HCT116 (cell line): ENCODE measurements around the gene GPC1. TPM values are rescaled to one million over a fixed set of nuclear protein-coding genes. Genes with fewer than 3 reads are reported as not detected.
A peak's percentile ranks its signal among the peaks of the same experiment; 100 is the strongest.

Experiments used
- ATAC-seq: fragments of 200-7000 bp; cut with Tn5 transposase; 2 replicates; pipeline ENCODE4 v1.9.1; 2020; ENCODE audit warnings: mild to moderate bottlenecking, moderate library complexity
- BruUV-seq: library from RNA; stranded (reverse); fragments of 400-500 nt; replicated peaks from 2 replicates; lab custom pipeline; 2021; lab: Mats Ljungman, UMichigan
- CTCF ChIA-PET: fragments of 300-600 bp; sonication (Branson Sonifier 250); formaldehyde crosslinking; loops from one replicate; lab custom pipeline; 2021; ENCODE audit warnings: antibody characterized with exemption; lab: Charles Lee
- POLR2A ChIA-PET: fragments of 300-600, 350-600 bp; sonication (Branson Sonifier 250); formaldehyde crosslinking; loops from one replicate; lab custom pipeline; 2021; ENCODE audit warnings: antibody characterized with exemption; lab: Charles Lee
- RAD21 ChIA-PET, 2 experiments: fragments of 300-600 bp; sonication (Branson Sonifier 250); formaldehyde crosslinking; loops; one replicate each; lab custom pipeline; 2023; ENCODE audit warnings: low total read pairs in 2 of 2; ENCODE audit not compliant: uncharacterized antibody in 2 of 2, unreplicated experiment in 2 of 2, low non-redundant PET in 1 of 2; lab: Charles Lee
- DNase-seq: peaks from one replicate; pipeline ENCODE4 v3.0.0-alpha.2; 2010; ENCODE audit warnings: low read depth, low spot score
- H2AFZ ChIP-seq: fragments of 200-600 bp; shearing (Covaris generic), sonication (generic); 2 replicates; pipeline ENCODE4 v1.6.1; 2017; ENCODE audit warnings: low read depth, mixed run types, mixed read lengths, antibody characterized with exemption, low read length; ENCODE audit not compliant: poor library complexity, severe bottlenecking
- H3K27ac ChIP-seq: 2 replicates; pipeline ENCODE4 v1.5.1; 2012; ENCODE audit warnings: low read depth, low read length
- H3K27me3 ChIP-seq: fragments of 200-600 bp; sonication (generic); 2 replicates; pipeline ENCODE4 v1.6.1; 2016; ENCODE audit warnings: mixed run types, low read length, mixed read lengths; ENCODE audit not compliant: insufficient read depth
- H3K36me3 ChIP-seq, 2 experiments: fragments of 200-500 bp in 1 of 2; fragments of 200-600 bp in 1 of 2; sonication (Bioruptor generic) in 1 of 2; sonication (generic) in 1 of 2; 2 replicates each; pipeline versions ENCODE4 v1.5.1 to v1.6.1; 2014 to 2016; ENCODE audit warnings: low read length in 2 of 2, inconsistent platforms in 1 of 2, mixed read lengths in 1 of 2, mixed run types in 1 of 2; ENCODE audit not compliant: insufficient read depth in 2 of 2, control insufficient read depth in 1 of 2
- H3K4me1 ChIP-seq, 2 experiments: fragments of 200-600 bp in 1 of 2; sonication (generic) in 1 of 2; 2 replicates each; pipeline versions ENCODE4 v1.5.1 to v1.6.1; 2012 to 2017; ENCODE audit warnings: low read length in 2 of 2, inconsistent platforms in 1 of 2, mild to moderate bottlenecking in 1 of 2, mixed read lengths in 1 of 2, mixed run types in 1 of 2, moderate library complexity in 1 of 2; ENCODE audit not compliant: insufficient read depth in 2 of 2, control insufficient read depth in 1 of 2
- H3K4me2 ChIP-seq: fragments of 200-600 bp; sonication (generic); 2 replicates; pipeline ENCODE4 v1.6.1; 2017; ENCODE audit warnings: mixed run types, low read length, mixed read lengths
- H3K4me3 ChIP-seq, 2 experiments: fragments of 200-600 bp in 1 of 2; sonication (generic) in 1 of 2; replicated peaks in 1 of 2; 2 replicates each; pipeline ENCODE4 v1.5.1; 2011 to 2016; ENCODE audit warnings: low read length in 2 of 2, control low read depth in 1 of 2, low read depth in 1 of 2, mild to moderate bottlenecking in 1 of 2, mixed read lengths in 1 of 2, mixed run types in 1 of 2
- H3K79me2 ChIP-seq: fragments of 200-600 bp; sonication (generic); 2 replicates; pipeline ENCODE4 v1.6.1; 2017; ENCODE audit warnings: mild to moderate bottlenecking, mixed run types, low read length, moderate library complexity, mixed read lengths; ENCODE audit not compliant: insufficient read depth
- H3K9ac ChIP-seq: fragments of 200-600 bp; sonication (generic); 2 replicates; pipeline ENCODE4 v1.6.1; 2016; ENCODE audit warnings: low read length, mixed read lengths
- H3K9me2 ChIP-seq: fragments of 200-600 bp; sonication (generic), shearing (Covaris generic); 2 replicates; pipeline ENCODE4 v1.6.1; 2017; ENCODE audit warnings: mixed run types, mild to moderate bottlenecking, moderate library complexity; ENCODE audit not compliant: insufficient read depth
- H3K9me3 ChIP-seq, 2 experiments: fragments of 200-500 bp in 1 of 2; fragments of 200-600 bp in 1 of 2; sonication (Bioruptor generic) in 1 of 2; sonication (generic) in 1 of 2; 2 replicates each; pipeline ENCODE4 v1.6.1; 2014 to 2017; ENCODE audit warnings: low read length in 2 of 2, mixed read lengths in 2 of 2, inconsistent platforms in 1 of 2, low read depth in 1 of 2, mild to moderate bottlenecking in 1 of 2, mixed run types in 1 of 2, moderate library complexity in 1 of 2; ENCODE audit not compliant: control insufficient read depth in 1 of 2, insufficient read depth in 1 of 2
- H4K20me1 ChIP-seq: fragments of 200-600 bp; sonication (generic), shearing (Covaris generic); 2 replicates; pipeline ENCODE4 v1.6.1; 2017; ENCODE audit warnings: mixed run types, mild to moderate bottlenecking, moderate library complexity; ENCODE audit not compliant: insufficient read depth
- CBX3 ChIP-seq: IDR thresholded peaks from 2 replicates; pipeline ENCODE4 v1.6.1; 2012; ENCODE audit warnings: low read depth
- CEBPB ChIP-seq: IDR thresholded peaks from 2 replicates; pipeline ENCODE4 v1.6.1; 2012; ENCODE audit warnings: low read depth
- EGR1 ChIP-seq: IDR thresholded peaks from 2 replicates; pipeline ENCODE4 v1.6.1; 2012; ENCODE audit warnings: low read depth
- ELF1 ChIP-seq: IDR thresholded peaks from 2 replicates; pipeline ENCODE4 v1.6.1; 2012; ENCODE audit warnings: low read depth, borderline replicate concordance
- EZH2 ChIP-seq: fragments of 200-600 bp; sonication (generic); IDR thresholded peaks from 2 replicates; pipeline ENCODE4 v1.6.1; 2017; ENCODE audit warnings: antibody characterized with exemption, mixed run types
- FOSL1 ChIP-seq: IDR thresholded peaks from 2 replicates; pipeline ENCODE4 v1.6.1; 2012; ENCODE audit warnings: low read depth
- JUND ChIP-seq: IDR thresholded peaks from 2 replicates; pipeline ENCODE4 v1.6.1; 2012
- POLR2AphosphoS5 ChIP-seq: IDR thresholded peaks from 2 replicates; pipeline ENCODE4 v1.6.1; 2011; ENCODE audit warnings: mild to moderate bottlenecking, low read depth, low read length, moderate library complexity
- RAD21 ChIP-seq: IDR thresholded peaks from 2 replicates; pipeline ENCODE4 v1.6.1; 2012; ENCODE audit warnings: low read depth, mild to moderate bottlenecking
- SIN3A ChIP-seq: IDR thresholded peaks from 2 replicates; pipeline ENCODE4 v1.6.1; 2012; ENCODE audit warnings: low read depth
- SP1 ChIP-seq: IDR thresholded peaks from 2 replicates; pipeline ENCODE4 v1.6.1; 2012; ENCODE audit warnings: low read depth
- TCF7L2 ChIP-seq: IDR thresholded peaks from 2 replicates; pipeline ENCODE4 v1.7.0; 2011; ENCODE audit warnings: borderline replicate concordance, inconsistent platforms; ENCODE audit not compliant: insufficient read depth, insufficient read length; ENCODE audit errors: extremely low read depth
- ZFX ChIP-seq: fragments of 450-650 bp; IDR thresholded peaks from 2 replicates; pipeline ENCODE4 v1.6.1; 2017
- ZNF274 ChIP-seq: fragments of 200-500 bp; sonication (Bioruptor generic); IDR thresholded peaks from 2 replicates; pipeline ENCODE4 v1.6.1; 2014; ENCODE audit warnings: mild to moderate bottlenecking, low read depth, low read length, inconsistent platforms
- intact Hi-C: fragments of 100-400 bp; cut with micrococcal nuclease; formaldehyde crosslinking; loops from 2 replicates; pipeline ENCODE4 v1.10.0; 2022
- total RNA-seq: library from RNA; stranded (reverse); gene quantifications from one replicate; pipeline ENCODE4 v1.2.1, GENCODE V29; 2021; ENCODE audit not compliant: unreplicated experiment
- TF ChIP-seq, protein P1 (sequence below): IDR thresholded peaks from 2 replicates; pipeline ENCODE4 v1.6.1; 2011; ENCODE audit warnings: mild to moderate bottlenecking, low read length, moderate library complexity; ENCODE audit not compliant: insufficient replicate concordance; ENCODE audit errors: extremely low read depth
- TF ChIP-seq, protein P2 (sequence below): IDR thresholded peaks from 2 replicates; pipeline ENCODE4 v1.6.1; 2012
- TF ChIP-seq, protein P3 (sequence below): IDR thresholded peaks from 2 replicates; pipeline ENCODE4 v1.6.1; 2012; ENCODE audit warnings: low read depth

GPC1 gene
- total RNA-seq, 1 experiment from 2014 or later: 79.1 TPM

DNA sequence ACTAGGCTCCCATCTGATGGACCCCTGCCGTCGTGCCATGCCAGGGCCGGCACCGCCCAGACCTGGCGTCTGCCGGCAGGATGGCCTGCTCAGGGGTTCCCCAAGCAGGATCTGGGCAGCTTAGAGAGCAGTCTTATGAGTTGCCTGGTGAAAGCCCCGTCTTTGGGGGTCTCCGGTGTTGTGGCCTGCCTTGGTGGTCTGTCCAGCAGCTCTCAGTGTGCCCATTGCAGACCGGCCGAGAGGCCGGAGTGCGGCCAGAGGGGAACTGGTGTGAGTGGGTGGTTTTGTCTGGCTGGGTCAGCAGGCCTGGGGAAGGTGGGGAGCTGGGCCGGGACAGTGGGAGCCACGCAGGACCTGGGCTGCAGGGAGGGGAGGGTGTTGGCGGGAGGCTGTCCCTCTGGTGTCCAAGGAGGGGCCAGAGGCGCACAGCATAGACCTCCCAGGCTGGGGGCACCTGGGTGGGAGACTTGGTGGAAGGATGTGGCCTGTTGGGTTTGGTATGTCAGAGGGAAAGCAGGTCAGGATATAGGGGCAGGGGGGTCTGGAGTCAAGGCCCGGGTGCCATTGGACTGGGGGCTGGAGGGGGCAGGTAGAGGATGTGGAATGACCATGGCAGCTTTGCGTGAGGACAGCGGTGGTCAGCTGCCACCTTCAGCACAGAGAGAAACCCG is 16.5 kb downstream of the GPC1 start:
- ATAC-seq (no peak), DNase-seq (no peak)
- H3K27me3 ChIP-seq: no peaks in the 10 kb centered on the region
- ChIA-PET POLR2A (no interaction called here), CTCF (interaction anchor here (0.7 kb wide), 1 partner anchor 219 kb away, joined by 3 read pairs; no protein-coding TSS in a partner anchor), RAD21 (no interaction called here)
- H3K27ac ChIP-seq: peak overlapping the region; percentile 45; the same call in 1 of the 2 replicates
- H3K4me3 ChIP-seq: peak overlapping the region; percentile 28 to 49
- H3K9me3 ChIP-seq: no peaks in the 10 kb centered on the region
- no peaks in the 10 kb centered on the region for H4K20me1 ChIP-seq
- BruUV-seq: no TSS peak
- intact Hi-C loops: loop anchor here (5.0 kb wide), 1 partner anchor 300 kb away; no protein-coding TSS in a partner anchor
- peak overlapping the region; percentile 46 for H3K9ac ChIP-seq
- peaks cover 29 to 44% of the 10 kb centered on the region in 2 experiments for H3K4me1 ChIP-seq
- H3K4me2 ChIP-seq: peak overlapping the region; percentile 75
- no peaks in the 10 kb centered on the region for H3K9me2 ChIP-seq
- H3K79me2 ChIP-seq: peaks cover 62% of the 10 kb centered on the region; the same call in 1 of the 2 replicates
- H2AFZ ChIP-seq: no peak overlapping the region
- no peaks in the 10 kb centered on the region for H3K36me3 ChIP-seq
- no peak for TF ChIP-seq RAD21
- TF ChIP-seq EZH2: no peak
- TF ChIP-seq FOSL1: no peak
- TF ChIP-seq CBX3: no peak
- TF ChIP-seq CEBPB: no peak
- TF ChIP-seq, protein P1, sequence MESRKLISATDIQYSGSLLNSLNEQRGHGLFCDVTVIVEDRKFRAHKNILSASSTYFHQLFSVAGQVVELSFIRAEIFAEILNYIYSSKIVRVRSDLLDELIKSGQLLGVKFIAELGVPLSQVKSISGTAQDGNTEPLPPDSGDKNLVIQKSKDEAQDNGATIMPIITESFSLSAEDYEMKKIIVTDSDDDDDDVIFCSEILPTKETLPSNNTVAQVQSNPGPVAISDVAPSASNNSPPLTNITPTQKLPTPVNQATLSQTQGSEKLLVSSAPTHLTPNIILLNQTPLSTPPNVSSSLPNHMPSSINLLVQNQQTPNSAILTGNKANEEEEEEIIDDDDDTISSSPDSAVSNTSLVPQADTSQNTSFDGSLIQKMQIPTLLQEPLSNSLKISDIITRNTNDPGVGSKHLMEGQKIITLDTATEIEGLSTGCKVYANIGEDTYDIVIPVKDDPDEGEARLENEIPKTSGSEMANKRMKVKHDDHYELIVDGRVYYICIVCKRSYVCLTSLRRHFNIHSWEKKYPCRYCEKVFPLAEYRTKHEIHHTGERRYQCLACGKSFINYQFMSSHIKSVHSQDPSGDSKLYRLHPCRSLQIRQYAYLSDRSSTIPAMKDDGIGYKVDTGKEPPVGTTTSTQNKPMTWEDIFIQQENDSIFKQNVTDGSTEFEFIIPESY: no peak
- no peak for TF ChIP-seq EGR1
- no peak for TF ChIP-seq TCF7L2
- no peak for TF ChIP-seq SIN3A
- no peak for TF ChIP-seq JUND
- TF ChIP-seq, protein P2, sequence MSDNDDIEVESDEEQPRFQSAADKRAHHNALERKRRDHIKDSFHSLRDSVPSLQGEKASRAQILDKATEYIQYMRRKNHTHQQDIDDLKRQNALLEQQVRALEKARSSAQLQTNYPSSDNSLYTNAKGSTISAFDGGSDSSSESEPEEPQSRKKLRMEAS: no peak
- TF ChIP-seq, protein P3, sequence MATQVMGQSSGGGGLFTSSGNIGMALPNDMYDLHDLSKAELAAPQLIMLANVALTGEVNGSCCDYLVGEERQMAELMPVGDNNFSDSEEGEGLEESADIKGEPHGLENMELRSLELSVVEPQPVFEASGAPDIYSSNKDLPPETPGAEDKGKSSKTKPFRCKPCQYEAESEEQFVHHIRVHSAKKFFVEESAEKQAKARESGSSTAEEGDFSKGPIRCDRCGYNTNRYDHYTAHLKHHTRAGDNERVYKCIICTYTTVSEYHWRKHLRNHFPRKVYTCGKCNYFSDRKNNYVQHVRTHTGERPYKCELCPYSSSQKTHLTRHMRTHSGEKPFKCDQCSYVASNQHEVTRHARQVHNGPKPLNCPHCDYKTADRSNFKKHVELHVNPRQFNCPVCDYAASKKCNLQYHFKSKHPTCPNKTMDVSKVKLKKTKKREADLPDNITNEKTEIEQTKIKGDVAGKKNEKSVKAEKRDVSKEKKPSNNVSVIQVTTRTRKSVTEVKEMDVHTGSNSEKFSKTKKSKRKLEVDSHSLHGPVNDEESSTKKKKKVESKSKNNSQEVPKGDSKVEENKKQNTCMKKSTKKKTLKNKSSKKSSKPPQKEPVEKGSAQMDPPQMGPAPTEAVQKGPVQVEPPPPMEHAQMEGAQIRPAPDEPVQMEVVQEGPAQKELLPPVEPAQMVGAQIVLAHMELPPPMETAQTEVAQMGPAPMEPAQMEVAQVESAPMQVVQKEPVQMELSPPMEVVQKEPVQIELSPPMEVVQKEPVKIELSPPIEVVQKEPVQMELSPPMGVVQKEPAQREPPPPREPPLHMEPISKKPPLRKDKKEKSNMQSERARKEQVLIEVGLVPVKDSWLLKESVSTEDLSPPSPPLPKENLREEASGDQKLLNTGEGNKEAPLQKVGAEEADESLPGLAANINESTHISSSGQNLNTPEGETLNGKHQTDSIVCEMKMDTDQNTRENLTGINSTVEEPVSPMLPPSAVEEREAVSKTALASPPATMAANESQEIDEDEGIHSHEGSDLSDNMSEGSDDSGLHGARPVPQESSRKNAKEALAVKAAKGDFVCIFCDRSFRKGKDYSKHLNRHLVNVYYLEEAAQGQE: no peak
- no peak for TF ChIP-seq POLR2AphosphoS5
- no peak for TF ChIP-seq ELF1
- no peak for TF ChIP-seq ZNF274
- no peak for TF ChIP-seq ZFX
- no peak for TF ChIP-seq SP1
- TF ChIP-seq, all 23 proteins: peak for 0
